Measurements from ENCODE around the gene BAZ1A. TPM values are rescaled to one million over a fixed set of nuclear protein-coding genes. Genes with fewer than 3 reads are reported as not detected.

The BAZ1A gene
- total and polyA plus RNA-seq, 9 of the 15 experiments (the other 6 are each of a cell fraction or from before 2014, with no cell fraction given), result 22.0 to 71.2 (median 39.1) TPM

DNA sequence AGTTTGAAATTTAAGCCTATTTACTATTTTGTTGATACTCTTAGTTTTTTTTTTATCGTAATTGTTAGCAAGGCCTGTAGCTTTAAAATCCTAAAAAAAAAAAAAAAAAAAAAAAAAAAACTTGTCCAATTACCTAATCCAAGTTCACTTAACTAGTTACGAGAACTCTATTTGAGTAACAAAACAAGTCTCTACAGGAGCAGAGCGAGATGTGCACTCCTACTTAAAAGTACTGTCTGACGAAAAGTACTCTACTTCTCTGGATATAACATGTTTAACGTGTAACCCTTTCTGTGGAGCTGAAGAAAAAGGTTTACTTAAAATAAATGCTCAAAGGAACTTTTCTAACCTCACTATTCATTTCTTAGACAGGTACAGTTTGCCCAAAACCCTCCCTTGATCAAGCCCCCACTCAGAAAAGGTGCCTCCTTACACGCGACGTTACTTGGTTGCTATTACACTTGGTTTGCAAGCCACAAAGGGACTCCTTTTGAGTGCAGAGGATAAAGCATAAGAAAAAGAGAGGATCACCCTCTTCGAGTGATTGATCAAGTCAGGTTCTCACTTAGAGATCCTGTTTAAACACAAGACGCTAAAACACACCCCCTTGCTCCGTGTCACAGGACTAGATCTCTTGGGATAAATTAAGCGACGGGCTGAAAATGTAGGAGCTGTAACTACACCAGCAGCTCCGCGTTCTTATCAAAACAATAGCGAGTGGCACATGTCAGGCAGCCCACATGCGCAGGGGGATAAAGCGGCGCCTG, 2.2 kb downstream of the BAZ1A start (continued):
- TF ChIP-seq, protein P1, sequence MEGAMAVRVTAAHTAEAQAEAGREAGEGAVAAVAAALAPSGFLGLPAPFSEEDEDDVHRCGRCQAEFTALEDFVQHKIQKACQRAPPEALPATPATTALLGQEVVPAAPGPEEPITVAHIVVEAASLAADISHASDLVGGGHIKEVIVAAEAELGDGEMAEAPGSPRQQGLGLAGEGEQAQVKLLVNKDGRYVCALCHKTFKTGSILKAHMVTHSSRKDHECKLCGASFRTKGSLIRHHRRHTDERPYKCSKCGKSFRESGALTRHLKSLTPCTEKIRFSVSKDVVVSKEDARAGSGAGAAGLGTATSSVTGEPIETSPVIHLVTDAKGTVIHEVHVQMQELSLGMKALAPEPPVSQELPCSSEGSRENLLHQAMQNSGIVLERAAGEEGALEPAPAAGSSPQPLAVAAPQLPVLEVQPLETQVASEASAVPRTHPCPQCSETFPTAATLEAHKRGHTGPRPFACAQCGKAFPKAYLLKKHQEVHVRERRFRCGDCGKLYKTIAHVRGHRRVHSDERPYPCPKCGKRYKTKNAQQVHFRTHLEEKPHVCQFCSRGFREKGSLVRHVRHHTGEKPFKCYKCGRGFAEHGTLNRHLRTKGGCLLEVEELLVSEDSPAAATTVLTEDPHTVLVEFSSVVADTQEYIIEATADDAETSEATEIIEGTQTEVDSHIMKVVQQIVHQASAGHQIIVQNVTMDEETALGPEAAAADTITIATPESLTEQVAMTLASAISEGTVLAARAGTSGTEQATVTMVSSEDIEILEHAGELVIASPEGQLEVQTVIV (CRISPR knock-in tag; IDR thresholded peaks at IDR 0.05; ENCODE audit: borderline replicate concordance), result no peak
- no peak for TF ChIP-seq SAFB (IDR thresholded peaks at IDR 0.05; ENCODE audit: borderline replicate concordance, low read depth, low read length)
- no peak for TF ChIP-seq ZNF77 (CRISPR knock-in tag; IDR thresholded peaks at IDR 0.05)
- TF ChIP-seq IFI16 (CRISPR knock-in tag; IDR thresholded peaks at IDR 0.05), result no peak
- no peak for TF ChIP-seq CHCHD3 (CRISPR knock-in tag; IDR thresholded peaks at IDR 0.05)
- TF ChIP-seq MYC (IDR thresholded peaks at IDR 0.05; ENCODE audit: low read depth, low read length), result peak; percentile 95
- no peak for TF ChIP-seq MYC (CRISPR knock-in tag; IDR thresholded peaks at IDR 0.05; ENCODE audit: borderline replicate concordance, low read depth)
- TF ChIP-seq ZNF699 (CRISPR knock-in tag; IDR thresholded peaks at IDR 0.05; ENCODE audit: insufficient replicate concordance), result no peak
- TF ChIP-seq ZNF318 (IDR thresholded peaks at IDR 0.05; ENCODE audit: borderline replicate concordance in 1 of 2, low read depth in 1 of 2), result no peak
- peak; percentile 62 for TF ChIP-seq GATA2 (CRISPR knock-in tag; IDR thresholded peaks at IDR 0.05)
- TF ChIP-seq PBX2 (CRISPR knock-in tag; IDR thresholded peaks at IDR 0.05; ENCODE audit: low read depth), result no peak
- 0 out of 2 replicates have a peak, but pooled peaks have one; percentile 15 for TF ChIP-seq PBX2 (tag; conservative IDR thresholded peaks at IDR 0.05; ENCODE audit: low read depth)
